Fibroblast of villous mesenchyme (primary cell): Measurements from ENCODE around the gene EHD4. TPM values are rescaled to one million over a fixed set of nuclear protein-coding genes. Genes with fewer than 3 reads are reported as not detected.

Experiments used
- DNase-seq: peaks from one replicate; pipeline ENCODE4 v3.0.0-alpha.2; 2010; ENCODE audit warnings: low read depth
- H3K4me3 ChIP-seq: 2 replicates; pipeline ENCODE4 v1.5.1; 2011; ENCODE audit warnings: low read depth, mild to moderate bottlenecking, low read length
- CTCF ChIP-seq: IDR thresholded peaks from 2 replicates; pipeline ENCODE4 v1.5.1; 2012; ENCODE audit warnings: low read depth, mild to moderate bottlenecking, low read length; ENCODE audit not compliant: insufficient read depth
- total RNA-seq: library from RNA; depleted of rRNA; stranded (reverse); fragments of >200 nt; gene quantifications from 2 replicates; pipeline ENCODE4 v1.2.3, GENCODE V29; 2012

EHD4 gene
- total RNA-seq, 1 donor: 19.0 TPM

- TF ChIP-seq CTCF: no peak
- DNase-seq: no peak
These were observed 50.0 kb downstream of the EHD4 start for GRCh38 chr15:41922353-41922752.

GRCh38 chr15:41921639-41922038, 50.7 kb downstream of the EHD4 start:
- no peak for DNase-seq
- TF ChIP-seq CTCF: no peak
- H3K4me3 ChIP-seq: no peak overlapping the region

More at GRCh38 chr15:41922353-41922752, 50.0 kb downstream of the EHD4 start:
- H3K4me3 ChIP-seq: no peak overlapping the region

GRCh38 chr15:41921167-41921566, 51.2 kb downstream of the EHD4 start:
- DNase-seq: no peak
- TF ChIP-seq CTCF: no peak
- H3K4me3 ChIP-seq: no peak overlapping the region

- no peak for TF ChIP-seq CTCF
- H3K4me3 ChIP-seq: no peak overlapping the region
- peak; percentile 95 for DNase-seq
These were observed 52.3 kb downstream of the EHD4 start for GRCh38 chr15:41919954-41920538.

GRCh38 chr15:41919201-41919820, 53.0 kb downstream of the EHD4 start:
- DNase-seq: no peak
- H3K4me3 ChIP-seq: no peak overlapping the region
- TF ChIP-seq CTCF: no peak

- DNase-seq: no peak
- H3K4me3 ChIP-seq: no peak overlapping the region
- no peak for TF ChIP-seq CTCF
These were observed 53.7 kb downstream of the EHD4 start for GRCh38 chr15:41918506-41919126.
